ENCODE data around the gene MAP3K20.
"Not testable (repeated sequence)": the region's sequence is repeated elsewhere in the genome, so short reads cannot be mapped to it uniquely, and the experiment has no call there.

Gene MAP3K20

GRCh38 chr2:173286153-173286809, 210.6 kb downstream of the MAP3K20 start:
- no peak for DNase-seq

- no peak for DNase-seq
Measured at GRCh38 chr2:173287594-173287993, 211.9 kb downstream of the MAP3K20 start.

- DNase-seq = peak; percentile 36
Measured at GRCh38 chr2:173288561-173288960, 212.9 kb downstream of the MAP3K20 start.

GRCh38 chr2:173290046-173290445, 214.4 kb downstream of the MAP3K20 start:
- no peak for DNase-seq

- no peak for DNase-seq
Measured at GRCh38 chr2:173290518-173290917, 214.9 kb downstream of the MAP3K20 start.

- no peak for DNase-seq
Measured at GRCh38 chr2:173291412-173291811, 215.8 kb downstream of the MAP3K20 start.

- DNase-seq = no peak
Measured at GRCh38 chr2:173296235-173296634, 220.6 kb downstream of the MAP3K20 start.

- DNase-seq = no peak
Measured at GRCh38 chr2:173298536-173299097, 223.0 kb downstream of the MAP3K20 start.

GRCh38 chr2:173299764-173300163, 224.1 kb downstream of the MAP3K20 start:
- DNase-seq = no peak

GRCh38 chr2:173300458-173300857, 224.8 kb downstream of the MAP3K20 start:
- DNase-seq = no peak

GRCh38 chr2:173301549-173301948, 225.9 kb downstream of the MAP3K20 start:
- not testable (repeated sequence) for DNase-seq

GRCh38 chr2:173305303-173305702, 229.7 kb downstream of the MAP3K20 start:
- DNase-seq = no peak

- DNase-seq = no peak
Measured at GRCh38 chr2:173307293-173307692, 231.6 kb downstream of the MAP3K20 start.

- not testable (repeated sequence) for DNase-seq
Measured at GRCh38 chr2:173309370-173309769, 233.7 kb downstream of the MAP3K20 start.

- DNase-seq = no peak
Measured at GRCh38 chr2:173311844-173312606, 236.4 kb downstream of the MAP3K20 start.
